ENCODE data around the gene PTCSC3.

DNA sequence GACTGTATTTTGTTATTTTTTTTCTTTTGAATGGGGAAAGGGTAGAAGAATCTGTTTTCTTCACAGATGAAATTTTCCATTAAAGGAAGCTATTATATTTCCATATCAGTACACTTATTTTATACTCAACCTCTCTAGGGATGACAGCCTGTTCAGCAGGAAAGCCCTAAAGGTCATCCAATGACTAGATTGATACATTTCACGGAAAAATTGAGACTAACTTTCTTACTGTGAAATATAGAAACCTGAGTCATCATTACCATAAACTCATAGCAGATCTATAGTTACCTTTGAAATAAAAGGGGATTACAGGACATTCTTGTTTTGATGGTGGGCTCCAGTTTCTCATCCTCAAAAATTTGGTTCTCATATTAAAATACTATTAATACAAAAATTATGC lies 36.1 kb upstream of the PTCSC3 start:
- TF ChIP-seq YY1 (IDR thresholded peaks at IDR 0.05; ENCODE audit: insufficient read depth, insufficient read length) (no peak), ZNF274 (IDR thresholded peaks at IDR 0.05; ENCODE audit: low read depth, low read length) (no peak)
